ENCODE data around the gene SLC26A1.
A peak's percentile ranks its signal among the peaks of the same experiment; 100 is the strongest.

Gene SLC26A1

GRCh38 chr4:993111-994029 is at the start of gene SLC26A1:
Gene SLC26A1, minus strand, starts transcription at chr4:993404. Its CDS starts 1,701 bp downstream, at chr4:991703.
- Histone ChIP-seq H3K27ac (ENCODE audit: low read depth, low read length) (peak within 1 kb of the TSS; percentile 95), H3K4me1 (ENCODE audit: control insufficient read depth in 1 of 2, insufficient read depth in 2 of 2, low read length in 2 of 2) (peaks cover 19 to 28% of the 10 kb centered on the region in 2 donors), H3K36me3 (ENCODE audit: control insufficient read depth in 1 of 2, insufficient read depth in 2 of 2, low read length in 2 of 2) (peaks cover 5 to 22% of the 10 kb centered on the region in 2 donors), H3K4me3 (ENCODE audit: low read depth in 1 of 2, low read length in 2 of 2) (peak within 1 kb of the TSS; percentile 50 to 59), H3K27me3 (ENCODE audit: control insufficient read depth in 1 of 2, insufficient read depth in 2 of 2, low read length in 2 of 2) (peaks cover 10 to 19% of the 10 kb centered on the region in 2 donors), H3K9me3 (ENCODE audit: control insufficient read depth in 1 of 2, low read length in 2 of 2) (no peaks in the 10 kb centered on the region), H3K9ac (ENCODE audit: low read depth in 1 of 2, low read length in 2 of 2) (peak within 1 kb of the TSS; percentile 59 to 75)

GRCh38 chr4:1042352-1043055 is 49.3 kb upstream of the SLC26A1 start:
- Histone ChIP-seq H3K27ac (ENCODE audit: low read depth, low read length) (no peak overlapping the region), H3K4me1 (ENCODE audit: control insufficient read depth in 1 of 2, insufficient read depth in 2 of 2, low read length in 2 of 2) (peaks cover 13 to 23% of the 10 kb centered on the region in 2 donors), H3K9ac (ENCODE audit: low read depth in 1 of 2, low read length in 2 of 2) (no peak overlapping the region), H3K36me3 (ENCODE audit: control insufficient read depth in 1 of 2, insufficient read depth in 2 of 2, low read length in 2 of 2) (no peaks in the 10 kb centered on the region), H3K4me3 (ENCODE audit: low read depth in 1 of 2, low read length in 2 of 2) (no peak overlapping the region), H3K9me3 (ENCODE audit: control insufficient read depth in 1 of 2, low read length in 2 of 2) (no peaks in the 10 kb centered on the region), H3K27me3 (ENCODE audit: control insufficient read depth in 1 of 2, insufficient read depth in 2 of 2, low read length in 2 of 2) (peaks cover 30 to 32% of the 10 kb centered on the region in 2 donors)

GRCh38 chr4:1041936-1042330 is 48.7 kb upstream of the SLC26A1 start:
- Histone ChIP-seq H3K4me3 (ENCODE audit: low read depth in 1 of 2, low read length in 2 of 2) (no peak overlapping the region), H3K4me1 (ENCODE audit: control insufficient read depth in 1 of 2, insufficient read depth in 2 of 2, low read length in 2 of 2) (peaks cover 8 to 17% of the 10 kb centered on the region in 2 donors), H3K9me3 (ENCODE audit: control insufficient read depth in 1 of 2, low read length in 2 of 2) (no peaks in the 10 kb centered on the region), H3K27me3 (ENCODE audit: control insufficient read depth in 1 of 2, insufficient read depth in 2 of 2, low read length in 2 of 2) (peaks cover 30 to 32% of the 10 kb centered on the region in 2 donors), H3K9ac (ENCODE audit: low read depth in 1 of 2, low read length in 2 of 2) (no peak overlapping the region), H3K27ac (ENCODE audit: low read depth, low read length) (no peak overlapping the region), H3K36me3 (ENCODE audit: control insufficient read depth in 1 of 2, insufficient read depth in 2 of 2, low read length in 2 of 2) (no peaks in the 10 kb centered on the region)

- Histone ChIP-seq H3K4me1 (ENCODE audit: control insufficient read depth in 1 of 2, insufficient read depth in 2 of 2, low read length in 2 of 2) (peaks cover 6 to 16% of the 10 kb centered on the region in 2 donors), H3K4me3 (ENCODE audit: low read depth in 1 of 2, low read length in 2 of 2) (no peak overlapping the region), H3K36me3 (ENCODE audit: control insufficient read depth in 1 of 2, insufficient read depth in 2 of 2, low read length in 2 of 2) (no peaks in the 10 kb centered on the region), H3K27ac (ENCODE audit: low read depth, low read length) (no peak overlapping the region), H3K9ac (ENCODE audit: low read depth in 1 of 2, low read length in 2 of 2) (no peak overlapping the region), H3K27me3 (ENCODE audit: control insufficient read depth in 1 of 2, insufficient read depth in 2 of 2, low read length in 2 of 2) (peaks cover 30 to 32% of the 10 kb centered on the region in 2 donors), H3K9me3 (ENCODE audit: control insufficient read depth in 1 of 2, low read length in 2 of 2) (no peaks in the 10 kb centered on the region)
Measured at GRCh38 chr4:1041147-1041935, 48.1 kb upstream of the SLC26A1 start.

GRCh38 chr4:1040344-1041146 is 47.3 kb upstream of the SLC26A1 start:
- Histone ChIP-seq H3K27me3 (ENCODE audit: control insufficient read depth in 1 of 2, insufficient read depth in 2 of 2, low read length in 2 of 2) (peaks cover 30 to 32% of the 10 kb centered on the region in 2 donors), H3K9me3 (ENCODE audit: control insufficient read depth in 1 of 2, low read length in 2 of 2) (no peaks in the 10 kb centered on the region), H3K4me1 (ENCODE audit: control insufficient read depth in 1 of 2, insufficient read depth in 2 of 2, low read length in 2 of 2) (peaks cover 6 to 16% of the 10 kb centered on the region in 2 donors), H3K36me3 (ENCODE audit: control insufficient read depth in 1 of 2, insufficient read depth in 2 of 2, low read length in 2 of 2) (no peaks in the 10 kb centered on the region), H3K9ac (ENCODE audit: low read depth in 1 of 2, low read length in 2 of 2) (no peak overlapping the region), H3K27ac (ENCODE audit: low read depth, low read length) (no peak overlapping the region), H3K4me3 (ENCODE audit: low read depth in 1 of 2, low read length in 2 of 2) (no peak overlapping the region)

GRCh38 chr4:1039493-1040343 is 46.5 kb upstream of the SLC26A1 start:
- Histone ChIP-seq H3K36me3 (ENCODE audit: control insufficient read depth in 1 of 2, insufficient read depth in 2 of 2, low read length in 2 of 2) (no peaks in the 10 kb centered on the region), H3K4me1 (ENCODE audit: control insufficient read depth in 1 of 2, insufficient read depth in 2 of 2, low read length in 2 of 2) (peaks cover 6 to 16% of the 10 kb centered on the region in 2 donors), H3K9me3 (ENCODE audit: control insufficient read depth in 1 of 2, low read length in 2 of 2) (no peaks in the 10 kb centered on the region), H3K4me3 (ENCODE audit: low read depth in 1 of 2, low read length in 2 of 2) (no peak overlapping the region), H3K27ac (ENCODE audit: low read depth, low read length) (no peak overlapping the region), H3K27me3 (ENCODE audit: control insufficient read depth in 1 of 2, insufficient read depth in 2 of 2, low read length in 2 of 2) (peaks cover 22 to 25% of the 10 kb centered on the region in 2 donors), H3K9ac (ENCODE audit: low read depth in 1 of 2, low read length in 2 of 2) (no peak overlapping the region)

- H3K4me1 ChIP-seq (ENCODE audit: control insufficient read depth in 1 of 2, insufficient read depth in 2 of 2, low read length in 2 of 2), result peaks cover 6 to 19% of the 10 kb centered on the region in 2 donors
- H3K4me3 ChIP-seq (ENCODE audit: low read depth in 1 of 2, low read length in 2 of 2), result no peak overlapping the region
- peaks cover 15 to 23% of the 10 kb centered on the region in 2 donors for H3K27me3 ChIP-seq (ENCODE audit: control insufficient read depth in 1 of 2, insufficient read depth in 2 of 2, low read length in 2 of 2)
- H3K27ac ChIP-seq (ENCODE audit: low read depth, low read length), result no peak overlapping the region
- no peak overlapping the region for H3K9ac ChIP-seq (ENCODE audit: low read depth in 1 of 2, low read length in 2 of 2)
- H3K9me3 ChIP-seq (ENCODE audit: control insufficient read depth in 1 of 2, low read length in 2 of 2), result no peaks in the 10 kb centered on the region
- H3K36me3 ChIP-seq (ENCODE audit: control insufficient read depth in 1 of 2, insufficient read depth in 2 of 2, low read length in 2 of 2), result no peaks in the 10 kb centered on the region
Measured at GRCh38 chr4:1038948-1039492, 45.8 kb upstream of the SLC26A1 start.

- H3K4me3 ChIP-seq (ENCODE audit: low read depth in 1 of 2, low read length in 2 of 2), result no peak overlapping the region
- H3K9me3 ChIP-seq (ENCODE audit: control insufficient read depth in 1 of 2, low read length in 2 of 2), result no peaks in the 10 kb centered on the region
- H3K9ac ChIP-seq (ENCODE audit: low read depth in 1 of 2, low read length in 2 of 2), result no peak overlapping the region
- peaks cover 0 to 12% of the 10 kb centered on the region in 2 donors for H3K4me1 ChIP-seq (ENCODE audit: control insufficient read depth in 1 of 2, insufficient read depth in 2 of 2, low read length in 2 of 2)
- peaks cover 5 to 23% of the 10 kb centered on the region in 2 donors for H3K27me3 ChIP-seq (ENCODE audit: control insufficient read depth in 1 of 2, insufficient read depth in 2 of 2, low read length in 2 of 2)
- no peak overlapping the region for H3K27ac ChIP-seq (ENCODE audit: low read depth, low read length)
- no peaks in the 10 kb centered on the region for H3K36me3 ChIP-seq (ENCODE audit: control insufficient read depth in 1 of 2, insufficient read depth in 2 of 2, low read length in 2 of 2)
Measured at GRCh38 chr4:1036976-1037810, 44.0 kb upstream of the SLC26A1 start.

Data from duodenal mucosa (tissue), 2 donors.